GM15510 (cell line): ENCODE data around the gene ATP13A4.

Source experiments
- POLR2A ChIP-seq: IDR thresholded peaks from 3 replicates; pipeline ENCODE4 v1.6.1; 2011; ENCODE audit warnings: borderline replicate concordance; ENCODE audit not compliant: insufficient read length; ENCODE audit errors: extremely low read depth

ATP13A4 gene

GRCh38 chr3:193491026-193491425, 63.7 kb downstream of the ATP13A4 start:
- TF ChIP-seq POLR2A: no peak

DNA sequence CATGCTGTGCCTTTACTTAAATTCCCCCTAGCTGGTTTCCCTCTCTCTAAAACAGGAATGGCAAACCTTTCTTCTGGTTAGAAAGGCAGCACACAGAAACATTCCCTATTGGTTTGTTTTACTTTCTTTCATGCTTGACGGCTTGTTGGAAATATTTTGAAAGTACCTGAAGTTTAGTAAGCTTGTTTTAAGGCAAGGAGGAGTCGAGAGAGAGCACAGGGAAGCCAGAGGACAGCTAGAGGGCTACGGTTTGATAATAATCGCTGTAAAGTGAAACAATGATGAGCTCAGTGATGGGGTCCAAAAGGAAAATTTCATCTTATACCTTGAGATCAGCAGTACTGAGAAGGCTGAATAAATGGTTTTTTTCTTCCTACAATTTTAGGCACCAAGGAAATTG, 64.1 kb downstream of the ATP13A4 start:
- TF ChIP-seq POLR2A: no peak

DNA sequence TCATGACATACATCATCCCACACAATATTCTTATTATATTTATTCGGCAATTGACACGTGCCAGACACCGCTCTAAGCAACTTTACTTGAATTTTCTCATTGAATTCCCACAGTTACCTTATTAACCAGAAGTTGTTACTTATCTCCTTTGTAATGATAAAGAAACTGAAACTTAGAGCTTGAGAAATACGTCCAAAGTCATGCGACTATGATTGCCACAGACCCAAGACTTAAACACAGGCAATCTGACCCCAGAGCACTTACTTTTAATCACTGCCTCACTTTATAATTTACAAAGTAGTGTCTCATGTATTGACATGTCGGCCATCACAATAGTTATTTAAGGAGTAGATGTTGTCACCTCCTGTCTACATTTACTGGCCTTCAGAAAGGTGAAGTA, 64.7 kb downstream of the ATP13A4 start:
- TF ChIP-seq POLR2A: no peak

DNA sequence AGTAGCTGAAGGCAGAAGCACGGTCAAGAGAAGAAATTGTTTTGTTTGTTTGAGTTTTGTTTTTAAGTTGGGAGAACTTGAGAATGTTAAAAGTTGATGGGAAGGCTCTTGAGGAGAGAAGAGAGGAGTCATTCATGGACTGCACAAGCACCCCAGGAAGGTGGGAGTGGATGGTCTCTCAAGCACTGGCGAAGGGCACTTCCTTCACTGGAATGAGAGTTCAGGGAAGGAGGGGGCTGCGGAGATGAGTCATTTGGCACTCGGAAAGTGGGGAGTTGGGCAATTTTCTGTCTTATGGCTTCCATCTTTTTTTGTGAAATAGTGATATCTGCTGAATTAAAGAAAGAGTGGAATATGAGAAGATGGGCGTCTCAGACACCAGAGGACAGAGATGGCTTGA, 66.0 kb downstream of the ATP13A4 start:
- no peak for TF ChIP-seq POLR2A

DNA sequence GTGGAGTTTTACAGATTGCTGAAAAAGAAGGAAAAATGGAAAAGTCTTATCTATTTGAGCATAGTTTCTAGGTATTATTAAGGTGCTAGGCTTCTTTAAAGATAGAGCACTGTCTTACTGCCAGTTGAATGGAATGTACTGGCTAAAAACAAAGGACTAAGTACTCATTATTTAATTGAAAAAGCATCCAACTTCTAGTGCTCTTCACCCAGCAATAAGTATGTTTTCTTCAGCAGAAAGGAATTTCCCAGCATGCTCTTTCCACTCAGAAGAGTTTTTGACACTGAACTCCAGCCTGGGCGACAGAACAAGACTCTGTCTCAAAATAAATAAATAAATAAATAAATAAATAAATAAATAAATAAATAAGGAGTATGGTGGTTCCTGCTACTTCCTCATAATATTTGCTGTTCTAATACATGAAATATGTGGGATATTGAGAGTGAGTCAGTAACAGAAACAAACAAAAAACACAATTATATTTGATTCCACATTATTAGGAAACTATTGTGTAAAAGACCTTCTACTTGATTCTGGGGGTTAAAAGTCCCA, 70.6 kb downstream of the ATP13A4 start:
- TF ChIP-seq POLR2A: no peak

DNA sequence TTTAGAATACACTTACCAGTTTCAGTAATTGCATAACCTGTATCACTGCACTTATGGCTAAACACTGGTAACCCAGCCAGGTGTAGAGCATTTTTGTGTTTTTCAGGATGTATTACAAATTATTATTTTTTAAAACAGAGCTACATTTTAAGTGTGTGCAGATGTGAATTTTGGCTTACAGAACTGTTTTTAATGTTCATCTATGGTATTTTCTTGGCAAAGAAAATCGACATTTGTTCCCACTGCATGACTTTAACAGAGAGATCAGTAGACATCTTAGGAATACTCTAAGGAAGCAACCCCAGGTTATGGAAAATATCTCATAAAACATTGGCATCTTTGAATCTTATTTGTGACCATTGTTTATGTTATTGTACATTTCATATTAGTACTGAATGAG, 73.3 kb downstream of the ATP13A4 start:
- no peak for TF ChIP-seq POLR2A

GRCh38 chr3:193474446-193474845, 80.2 kb downstream of the ATP13A4 start:
- TF ChIP-seq POLR2A: no peak

- no peak for TF ChIP-seq POLR2A
Measured at GRCh38 chr3:193470710-193471109, 84.0 kb downstream of the ATP13A4 start.

DNA sequence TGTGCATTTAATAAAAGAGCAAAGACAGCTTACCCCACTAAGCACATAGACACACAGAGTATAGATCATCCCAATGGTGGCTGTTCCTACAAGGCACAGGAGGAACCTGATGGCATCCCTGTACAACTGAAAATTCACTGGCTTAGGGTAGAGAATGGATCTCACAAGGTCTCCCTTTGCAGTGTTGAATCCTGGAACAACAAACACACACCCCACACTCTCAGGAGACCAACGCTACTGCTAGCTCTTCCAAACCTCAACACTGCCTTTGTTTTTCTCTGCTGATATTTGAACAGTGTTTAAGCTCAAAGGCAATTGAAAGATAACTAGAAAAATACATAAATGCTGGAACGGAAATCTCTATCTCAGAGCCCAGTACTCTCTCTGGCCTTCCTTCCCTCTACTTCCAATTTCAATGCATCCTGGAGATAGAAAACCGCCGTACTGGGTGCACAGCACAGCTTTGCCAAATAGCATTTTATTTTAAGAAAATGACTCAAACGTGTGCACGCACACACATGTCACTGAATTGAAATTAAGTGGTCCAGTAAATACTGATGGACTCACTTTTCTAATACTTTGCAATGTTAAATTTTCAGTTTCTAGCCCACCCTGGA, 88.6 kb downstream of the ATP13A4 start:
- TF ChIP-seq POLR2A: no peak

DNA sequence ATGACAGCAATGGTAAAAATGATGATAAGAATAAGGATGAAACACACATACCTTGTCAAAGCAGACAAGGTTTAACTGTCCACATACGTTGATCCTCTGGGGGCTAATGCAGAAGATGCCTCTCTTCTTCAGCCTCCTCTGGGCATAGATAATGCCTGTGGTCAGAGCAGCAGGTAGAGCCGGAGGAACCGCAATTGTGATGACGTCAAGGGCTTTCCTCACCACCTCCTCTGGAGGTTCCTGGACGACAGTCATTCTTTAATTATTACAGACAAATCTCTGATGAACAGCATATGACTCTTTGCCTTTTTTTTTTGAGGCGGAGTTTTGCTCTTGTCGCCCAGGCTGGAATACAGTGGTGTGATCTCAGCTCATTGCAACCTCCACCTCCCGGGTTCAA, 89.8 kb downstream of the ATP13A4 start:
- TF ChIP-seq POLR2A: no peak

DNA sequence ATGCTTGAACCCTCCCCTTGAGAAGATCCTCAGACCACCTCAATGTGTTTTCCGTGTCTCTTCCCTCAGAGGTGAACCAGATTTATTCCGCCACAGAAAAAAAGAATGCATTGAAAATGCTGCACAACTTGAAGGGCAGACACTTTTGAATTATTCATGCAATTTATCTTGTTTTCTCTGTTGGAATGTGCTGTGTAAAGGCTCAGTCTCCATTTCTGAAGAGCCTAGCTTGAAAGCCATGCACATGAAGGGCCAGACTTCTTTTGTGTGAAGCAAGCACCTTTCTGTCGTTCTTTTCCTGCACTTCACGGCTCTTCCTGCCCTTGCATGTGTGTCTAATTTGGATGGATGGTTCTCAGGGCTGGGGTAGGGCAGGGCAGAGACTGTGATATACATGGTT, 97.2 kb downstream of the ATP13A4 start:
- TF ChIP-seq POLR2A: no peak

DNA sequence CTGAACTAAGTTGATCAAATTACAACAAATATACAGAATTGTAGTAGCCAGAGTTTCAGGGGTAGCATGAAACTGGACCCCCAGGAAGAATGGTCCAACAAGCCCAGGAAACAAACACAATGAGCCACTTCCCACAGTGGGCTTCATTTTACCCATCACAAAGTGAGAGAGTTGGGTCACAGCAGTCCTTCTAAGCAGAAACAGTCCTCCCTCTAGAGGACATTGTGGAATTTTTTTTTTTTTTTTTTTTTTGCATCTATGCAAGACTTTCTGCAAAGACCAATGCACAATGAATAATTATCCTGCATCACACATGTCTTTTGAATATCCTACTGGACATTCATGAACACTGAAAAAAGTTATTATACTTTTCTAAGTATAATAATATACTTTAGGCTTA, 102.4 kb downstream of the ATP13A4 start:
- TF ChIP-seq POLR2A: no peak

DNA sequence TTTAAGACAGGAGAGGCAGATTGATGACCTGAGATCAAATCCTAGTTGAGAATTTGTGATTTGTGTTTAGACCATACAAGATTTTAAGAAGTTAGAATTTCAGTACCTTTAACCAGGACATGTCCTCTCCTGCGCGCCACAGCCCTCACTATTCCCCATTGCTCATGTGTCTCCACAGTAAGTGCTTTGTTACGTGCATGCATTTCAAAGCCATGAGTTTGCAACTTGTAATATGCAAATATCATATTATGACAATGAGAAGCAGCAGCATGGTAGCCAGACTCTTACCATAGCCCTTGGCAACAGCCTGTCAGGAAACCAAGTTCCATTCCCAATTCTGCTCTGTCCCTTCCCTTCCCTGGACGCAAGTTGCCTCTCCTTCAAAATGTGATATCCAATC, 102.8 kb downstream of the ATP13A4 start:
- TF ChIP-seq POLR2A: no peak

- TF ChIP-seq POLR2A: no peak
Measured at GRCh38 chr3:193446965-193447602, 107.6 kb downstream of the ATP13A4 start.

GRCh38 chr3:193439423-193439822, 115.3 kb downstream of the ATP13A4 start:
- no peak for TF ChIP-seq POLR2A

DNA sequence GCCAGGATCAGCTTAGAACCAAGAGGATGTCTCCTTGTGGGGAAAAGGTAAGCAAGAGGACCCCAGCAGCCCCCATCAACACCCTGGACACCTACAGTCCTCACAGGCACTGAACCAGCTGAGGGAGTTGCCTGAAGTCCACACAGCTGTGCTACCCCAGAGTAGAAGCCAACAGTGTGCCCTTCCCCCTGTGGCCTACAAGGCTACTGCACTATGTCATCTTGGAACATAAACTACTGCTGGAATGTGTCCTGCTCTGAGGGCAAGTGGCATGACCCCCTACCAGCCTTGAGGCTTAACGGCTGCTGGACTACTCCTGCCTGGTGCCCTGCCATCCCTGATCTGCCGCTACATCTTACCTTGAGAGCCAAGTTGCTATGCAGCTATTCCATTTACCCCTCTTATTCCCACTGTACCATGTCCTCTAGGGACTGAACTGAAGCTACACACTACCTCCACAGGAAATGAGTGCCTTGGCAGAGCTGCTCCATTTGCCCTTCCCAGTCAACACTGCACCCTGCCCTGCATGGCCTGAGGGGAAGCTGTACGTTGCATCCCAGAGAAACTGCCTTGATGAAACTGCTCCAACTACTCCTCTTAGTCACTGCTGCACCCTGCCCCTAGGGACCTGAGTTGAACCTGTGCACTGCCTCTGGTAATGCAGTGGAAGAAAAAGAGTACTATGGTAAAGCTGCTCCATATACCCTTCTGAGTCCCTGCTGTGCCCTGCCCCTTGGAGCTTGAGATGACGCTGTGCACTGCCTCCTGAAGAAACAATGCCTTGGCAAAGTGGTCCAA, 135.9 kb downstream of the ATP13A4 start:
- no peak for TF ChIP-seq POLR2A

- no peak for TF ChIP-seq POLR2A
Measured at GRCh38 chr3:193416629-193417028, 138.1 kb downstream of the ATP13A4 start.

DNA sequence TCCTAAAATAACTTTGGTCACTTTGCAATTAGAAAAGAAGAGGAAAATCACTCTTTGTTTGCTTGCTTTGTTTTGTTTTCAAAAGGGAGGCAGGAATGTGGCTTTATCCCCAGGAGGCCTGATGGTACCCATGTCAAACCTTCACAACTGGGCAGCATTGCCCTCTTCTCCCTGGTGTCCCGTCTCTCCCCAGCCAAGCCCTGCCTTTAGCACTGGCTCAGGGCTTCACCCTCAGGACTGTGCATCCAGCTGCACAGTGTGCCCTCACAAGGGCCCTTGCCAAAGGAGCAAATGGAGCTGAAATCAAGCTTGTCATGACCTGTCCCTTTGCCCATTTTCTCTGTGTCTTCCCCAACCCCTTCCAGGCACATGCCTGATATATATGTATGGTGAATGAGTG, 147.0 kb downstream of the ATP13A4 start:
- no peak for TF ChIP-seq POLR2A
